ENCODE data around the gene LENG9.

DNA sequence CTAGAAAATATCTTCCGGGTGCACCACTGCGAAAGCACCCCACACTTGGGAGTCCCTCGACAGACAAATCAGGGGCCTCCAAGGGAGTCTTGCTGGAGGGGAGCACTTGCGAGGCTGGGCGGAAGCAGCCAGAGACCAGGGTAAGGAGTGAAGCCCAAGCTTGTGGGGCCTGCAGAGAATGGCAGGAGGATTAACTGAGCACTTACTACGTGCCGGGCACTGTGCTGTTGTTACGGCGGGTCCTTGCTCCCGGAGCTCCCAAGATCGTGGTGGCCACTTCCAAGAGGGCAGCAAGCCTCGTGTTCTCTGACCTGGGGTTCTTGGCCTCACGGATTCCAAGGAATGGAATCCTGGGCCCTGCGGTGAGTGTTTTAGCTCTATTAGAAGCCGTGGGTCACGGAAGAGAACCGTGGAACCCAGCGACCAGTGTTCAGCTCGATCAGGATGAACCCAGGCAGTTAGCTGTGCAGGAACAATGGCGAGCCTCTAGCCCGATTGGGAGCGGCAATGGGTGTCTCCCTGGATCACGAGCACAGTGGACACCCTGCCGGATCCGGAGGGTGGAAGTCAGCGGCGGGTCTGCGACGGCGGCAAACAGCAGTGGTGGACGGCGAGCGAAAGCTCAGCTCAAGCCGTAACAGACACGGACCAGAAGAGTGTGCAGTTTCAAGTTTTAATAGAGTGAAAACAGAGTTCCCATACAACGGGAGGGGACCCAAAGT is 38.8 kb downstream of the LENG9 start:
- no peak for TF ChIP-seq POLR2A (IDR thresholded peaks at IDR 0.05)
- TF ChIP-seq, protein P1, sequence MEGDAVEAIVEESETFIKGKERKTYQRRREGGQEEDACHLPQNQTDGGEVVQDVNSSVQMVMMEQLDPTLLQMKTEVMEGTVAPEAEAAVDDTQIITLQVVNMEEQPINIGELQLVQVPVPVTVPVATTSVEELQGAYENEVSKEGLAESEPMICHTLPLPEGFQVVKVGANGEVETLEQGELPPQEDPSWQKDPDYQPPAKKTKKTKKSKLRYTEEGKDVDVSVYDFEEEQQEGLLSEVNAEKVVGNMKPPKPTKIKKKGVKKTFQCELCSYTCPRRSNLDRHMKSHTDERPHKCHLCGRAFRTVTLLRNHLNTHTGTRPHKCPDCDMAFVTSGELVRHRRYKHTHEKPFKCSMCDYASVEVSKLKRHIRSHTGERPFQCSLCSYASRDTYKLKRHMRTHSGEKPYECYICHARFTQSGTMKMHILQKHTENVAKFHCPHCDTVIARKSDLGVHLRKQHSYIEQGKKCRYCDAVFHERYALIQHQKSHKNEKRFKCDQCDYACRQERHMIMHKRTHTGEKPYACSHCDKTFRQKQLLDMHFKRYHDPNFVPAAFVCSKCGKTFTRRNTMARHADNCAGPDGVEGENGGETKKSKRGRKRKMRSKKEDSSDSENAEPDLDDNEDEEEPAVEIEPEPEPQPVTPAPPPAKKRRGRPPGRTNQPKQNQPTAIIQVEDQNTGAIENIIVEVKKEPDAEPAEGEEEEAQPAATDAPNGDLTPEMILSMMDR (IDR thresholded peaks at IDR 0.05), result no peak

Measured in lower leg skin (tissue), 3 donors.